ENCODE data around the gene C10orf90. TPM values are rescaled to one million over a fixed set of nuclear protein-coding genes. Genes with fewer than 3 reads are reported as not detected.

Gene C10orf90
- total RNA-seq, 1 experiment from 2014 or later, result not detected

- H3K4me1 Mint-ChIP-seq, result peaks cover 9 to 18% of the 10 kb centered on the region in 2 experiments
- no peak overlapping the region for H2AFZ ChIP-seq (ENCODE audit: low read length)
- WGBS (ENCODE audit: extremely low coverage, insufficient read length, low lambda C conversion rate), result no CpG with 5 or more reads among the region's 6 CpGs
These were observed 196.5 kb downstream of the C10orf90 start for GRCh38 chr10:126474031-126474430.

More at GRCh38 chr10:126474031-126474430, 196.5 kb downstream of the C10orf90 start:
- Histone ChIP-seq H3K4me2 (ENCODE audit: insufficient read depth, insufficient read length, low read length) (no peak overlapping the region), H3K9ac (ENCODE audit: extremely low read depth, insufficient read length, low read length) (no peak overlapping the region), H4K91ac (ENCODE audit: insufficient read length, low read depth, low read length) (no peak overlapping the region), H4K5ac (ENCODE audit: insufficient read length, low read depth, low read length) (no peak overlapping the region), H3K23ac (ENCODE audit: insufficient read length, low read depth, low read length) (no peak overlapping the region), H3K18ac (ENCODE audit: insufficient read length, low read depth, low read length) (no peak overlapping the region), H2BK5ac (ENCODE audit: insufficient read length, low read length) (no peak overlapping the region), H2BK15ac (ENCODE audit: low read depth, low read length) (no peak overlapping the region), H3K79me2 (ENCODE audit: insufficient read depth, low read length) (no peaks in the 10 kb centered on the region), H3K14ac (ENCODE audit: insufficient read depth, low read length) (no peak overlapping the region), H3K4ac (ENCODE audit: low read depth, low read length) (no peak overlapping the region), H3K4me1 (ENCODE audit: insufficient read depth, low read length) (no peaks in the 10 kb centered on the region), H3K27me3 (ENCODE audit: insufficient read depth, low read length) (no peaks in the 10 kb centered on the region), H2BK120ac (ENCODE audit: low read depth, low read length, poor library complexity, severe bottlenecking) (no peak overlapping the region), H3K79me1 (ENCODE audit: insufficient read depth, low read depth, low read length, poor library complexity, severe bottlenecking) (no peaks in the 10 kb centered on the region), H3K56ac (ENCODE audit: insufficient read length, low read depth, low read length) (no peak overlapping the region), H2AK5ac (ENCODE audit: insufficient read length, low read length) (no peak overlapping the region), H3K27ac (ENCODE audit: insufficient read length, low read depth, low read length) (no peak overlapping the region), H3K9me3 (ENCODE audit: control insufficient read depth, low read depth, low read length) (no peaks in the 10 kb centered on the region), H3T11ph (ENCODE audit: low read length) (no peak overlapping the region), H4K20me1 (ENCODE audit: control insufficient read depth, insufficient read depth, insufficient read length) (no peaks in the 10 kb centered on the region), H2BK12ac (ENCODE audit: insufficient read length, low read depth, low read length) (no peak overlapping the region), H4K8ac (replicated peaks; ENCODE audit: insufficient read length, low read depth, low read length) (no peak overlapping the region), H3K23me2 (ENCODE audit: insufficient read length, low read depth, low read length, poor library complexity, severe bottlenecking) (no peaks in the 10 kb centered on the region), H2BK20ac (ENCODE audit: low read depth, low read length, poor library complexity, severe bottlenecking) (no peak overlapping the region)
- Mint-ChIP-seq H3K27me3 (ENCODE audit: low read depth) (no peaks in the 10 kb centered on the region; the same call in none of the 2 replicates), H3K27ac (no peak overlapping the region), H3K36me3 (ENCODE audit: insufficient read depth in 1 of 3, low read depth in 3 of 3) (no peaks in the 10 kb centered on the region), H3K4me3 (no peak overlapping the region), H3K9me3 (no peaks in the 10 kb centered on the region; a peak in 1 of 5 replicates)
- no peak for TF ChIP-seq CTCF (conservative IDR thresholded peaks at IDR 0.05)
- DNase-seq, result no peak

All from H9 (cell line).